H1 (cell line): ENCODE results near the gene JPT1. TPM values are rescaled to one million over a fixed set of nuclear protein-coding genes. Genes with fewer than 3 reads are reported as not detected.

Source experiments
- CTCF ChIA-PET: fragments of 300-600 bp; sonication (Branson Sonifier 250); formaldehyde crosslinking; loops from one replicate; lab custom pipeline; 2021; ENCODE audit not compliant: partially characterized antibody; lab: Charles Lee
- POLR2A ChIA-PET: fragments of 300-600 bp; sonication (Branson Sonifier 250); formaldehyde crosslinking; loops from one replicate; lab custom pipeline; 2021; ENCODE audit warnings: inconsistent platforms; ENCODE audit not compliant: partially characterized antibody; lab: Charles Lee
- DNase-seq, 2 experiments: peaks; one replicate each; pipeline versions ENCODE4 v3.0.0 to v3.0.0-alpha.2; 2010 to 2022; ENCODE audit warnings: low spot score in 2 of 2, low read depth in 1 of 2, mixed read lengths in 1 of 2
- FAIRE-seq: peaks from 2 replicates; lab custom pipeline; 2011; peaks lifted over from hg19 to GRCh38; lab: Jason Lieb, UNC
- H2AFZ ChIP-seq: 2 replicates; pipeline ENCODE4 v1.8.1; 2012; ENCODE audit warnings: low read length, inconsistent platforms
- H2AK5ac ChIP-seq: 2 replicates; pipeline ENCODE4 v1.6.1; 2013; ENCODE audit warnings: low read depth, low read length
- H2BK120ac ChIP-seq: replicated peaks from 2 replicates; pipeline ENCODE3; 2013; ENCODE audit warnings: low read depth, low read length, inconsistent platforms
- H2BK12ac ChIP-seq: 2 replicates; pipeline ENCODE4 v1.6.1; 2013; ENCODE audit warnings: low read depth, low read length
- H2BK15ac ChIP-seq: 2 replicates; pipeline ENCODE4 v1.6.1; 2013; ENCODE audit warnings: low read length
- H2BK20ac ChIP-seq: 2 replicates; pipeline ENCODE4 v1.6.1; 2013; ENCODE audit warnings: low read length
- H2BK5ac ChIP-seq: 2 replicates; pipeline ENCODE4 v1.6.1; 2013; ENCODE audit warnings: low read depth, low read length
- H3K14ac ChIP-seq: 2 replicates; pipeline ENCODE4 v1.6.1; 2013; ENCODE audit warnings: inconsistent platforms; ENCODE audit not compliant: insufficient read length
- H3K18ac ChIP-seq: 2 replicates; pipeline ENCODE4 v1.6.1; 2013; ENCODE audit warnings: low read length; ENCODE audit errors: extremely low read depth
- H3K23ac ChIP-seq: 2 replicates; pipeline ENCODE4 v1.6.1; 2013; ENCODE audit warnings: inconsistent platforms; ENCODE audit not compliant: insufficient read length
- H3K23me2 ChIP-seq: 2 replicates; pipeline ENCODE4 v1.6.1; 2013; ENCODE audit warnings: low read depth, low read length
- H3K27ac ChIP-seq: 2 replicates; pipeline ENCODE4 v1.6.1; 2011; ENCODE audit warnings: low read depth, low read length, inconsistent platforms
- H3K27me3 ChIP-seq, 4 experiments: replicated peaks in 1 of 4; 1 replicate in 1 of 4; 2 replicates in 3 of 4; pipeline versions ENCODE4 v1.6.1 to v1.8.1; 2011 to 2013; ENCODE audit warnings: low read length in 3 of 4, mild to moderate bottlenecking in 3 of 4, inconsistent platforms in 2 of 4, mixed read lengths in 2 of 4, moderate library complexity in 1 of 4; ENCODE audit not compliant: control insufficient read depth in 3 of 4, insufficient read depth in 3 of 4; ENCODE audit errors: extremely low read depth in 1 of 4
- H3K36me3 ChIP-seq, 4 experiments: 2 replicates each; pipeline versions ENCODE4 v1.6.1 to v1.8.1; 2011 to 2013; ENCODE audit warnings: mild to moderate bottlenecking in 4 of 4, low read length in 3 of 4, moderate library complexity in 2 of 4, control low read depth in 1 of 4, inconsistent platforms in 1 of 4; ENCODE audit not compliant: insufficient read depth in 4 of 4, control insufficient read depth in 2 of 4
- H3K4ac ChIP-seq: replicated peaks from 2 replicates; pipeline ENCODE3; 2013; ENCODE audit warnings: low read length, low read depth, mixed read lengths, inconsistent platforms; ENCODE audit not compliant: insufficient read length
- H3K4me1 ChIP-seq, 4 experiments: replicated peaks in 1 of 4; 1 replicate in 1 of 4; 2 replicates in 3 of 4; pipeline versions ENCODE4 v1.6.1 to v1.8.1; 2011 to 2013; ENCODE audit warnings: low read length in 3 of 4, inconsistent platforms in 2 of 4, mixed read lengths in 1 of 4; ENCODE audit not compliant: insufficient read depth in 4 of 4, control insufficient read depth in 3 of 4
- H3K4me2 ChIP-seq, 2 experiments: 2 replicates each; pipeline versions ENCODE4 v1.6.1 to v1.8.1; 2011 to 2013; ENCODE audit warnings: low read depth in 2 of 2, low read length in 2 of 2, control low read depth in 1 of 2, inconsistent platforms in 1 of 2, mild to moderate bottlenecking in 1 of 2; ENCODE audit not compliant: insufficient read depth in 1 of 2
- H3K4me3 ChIP-seq, 4 experiments: fragments of 200-600, 300-600 bp in 1 of 4; sonication (generic), shearing (Covaris generic), sonication (Bioruptor Twin) in 1 of 4; 2 replicates each; pipeline versions ENCODE4 v1.5.1 to v1.8.1; 2011 to 2016; ENCODE audit warnings: low read length in 4 of 4, low read depth in 3 of 4, control low read depth in 2 of 4, inconsistent platforms in 2 of 4, mild to moderate bottlenecking in 2 of 4, mixed read lengths in 1 of 4, moderate library complexity in 1 of 4; ENCODE audit not compliant: insufficient read depth in 2 of 4; ENCODE audit errors: extremely low read depth in 1 of 4
- H3K56ac ChIP-seq: replicated peaks from 2 replicates; pipeline ENCODE3; 2013; ENCODE audit warnings: low read depth, mild to moderate bottlenecking, mixed read lengths, low read length, inconsistent platforms; ENCODE audit not compliant: insufficient read length
- H3K79me1 ChIP-seq: 2 replicates; pipeline ENCODE4 v1.6.1; 2013; ENCODE audit warnings: low read depth, low read length, control low read depth
- H3K79me2 ChIP-seq, 2 experiments: 2 replicates each; pipeline versions ENCODE4 v1.6.1 to v1.8.1; 2012 to 2013; ENCODE audit warnings: low read length in 2 of 2, mild to moderate bottlenecking in 2 of 2, inconsistent platforms in 1 of 2; ENCODE audit not compliant: insufficient read depth in 2 of 2, control insufficient read depth in 1 of 2
- H3K9ac ChIP-seq, 4 experiments: replicated peaks in 1 of 4; 1 replicate in 1 of 4; 2 replicates in 3 of 4; pipeline versions ENCODE4 v1.6.1 to v1.8.1; 2011 to 2013; ENCODE audit warnings: low read depth in 3 of 4, low read length in 3 of 4, control low read depth in 2 of 4, mild to moderate bottlenecking in 2 of 4, moderate library complexity in 2 of 4, inconsistent platforms in 1 of 4; ENCODE audit errors: extremely low read depth in 1 of 4
- H3K9me3 ChIP-seq, 2 experiments: 2 replicates each; pipeline versions ENCODE4 v1.6.1 to v1.8.1; 2012 to 2013; ENCODE audit warnings: mild to moderate bottlenecking in 2 of 2, moderate library complexity in 2 of 2, control low read depth in 1 of 2, inconsistent platforms in 1 of 2, low read depth in 1 of 2, low read length in 1 of 2, mixed read lengths in 1 of 2; ENCODE audit not compliant: insufficient read depth in 2 of 2
- H4K20me1 ChIP-seq, 2 experiments: replicated peaks in 1 of 2; 2 replicates each; pipeline versions ENCODE3 to v1.8.1; 2011 to 2013; ENCODE audit warnings: inconsistent platforms in 2 of 2, low read length in 2 of 2, mild to moderate bottlenecking in 1 of 2; ENCODE audit not compliant: insufficient read depth in 2 of 2, control insufficient read depth in 1 of 2
- H4K5ac ChIP-seq: 2 replicates; pipeline ENCODE4 v1.6.1; 2013; ENCODE audit warnings: low read length, low read depth, mixed read lengths, inconsistent platforms; ENCODE audit not compliant: insufficient read length
- H4K8ac ChIP-seq: 2 replicates; pipeline ENCODE4 v1.8.0; 2013; ENCODE audit warnings: mild to moderate bottlenecking, moderate library complexity, low read length, inconsistent platforms; ENCODE audit not compliant: insufficient read depth; ENCODE audit errors: extremely low read depth
- H4K91ac ChIP-seq: replicated peaks from 2 replicates; pipeline ENCODE3; 2013; ENCODE audit warnings: low read length, mixed read lengths, inconsistent platforms; ENCODE audit not compliant: insufficient read length
- ASH2L ChIP-seq: fragments of 200-600, 300-600 bp; sonication (generic); IDR thresholded peaks from one replicate; pipeline ENCODE4 v1.7.1; 2017; ENCODE audit warnings: low read length
- ATF2 ChIP-seq: IDR thresholded peaks from 2 replicates; pipeline ENCODE4 v1.6.1; 2012; ENCODE audit warnings: low read length, inconsistent platforms
- ATF3 ChIP-seq: IDR thresholded peaks from 2 replicates; pipeline ENCODE4 v1.6.1; 2011; ENCODE audit warnings: low read depth, mild to moderate bottlenecking, low read length; ENCODE audit not compliant: insufficient read depth
- BACH1 ChIP-seq: IDR thresholded peaks from 2 replicates; pipeline ENCODE4 v1.6.1; 2012; ENCODE audit warnings: low read length, improper control_type of control experiment
- EGR1 ChIP-seq: IDR thresholded peaks from 2 replicates; pipeline ENCODE4 v1.6.1; 2011; ENCODE audit warnings: low read depth, low read length, borderline replicate concordance
- EZH2 ChIP-seq: fragments of 200-600 bp; sonication (generic); IDR thresholded peaks from 2 replicates; pipeline ENCODE4 v1.7.1; 2012; ENCODE audit warnings: low read depth, mild to moderate bottlenecking, moderate library complexity, low read length, inconsistent platforms; ENCODE audit not compliant: severe bottlenecking
- GTF2F1 ChIP-seq: IDR thresholded peaks from 2 replicates; pipeline ENCODE4 v1.6.1; 2012; ENCODE audit warnings: low read depth, low read length, improper control_type of control experiment, borderline replicate concordance
- KDM5A ChIP-seq: fragments of 200-600 bp; IDR thresholded peaks from 2 replicates; pipeline ENCODE4 v1.7.1; 2012; ENCODE audit warnings: mild to moderate bottlenecking, low read length, inconsistent platforms, mixed read lengths
- POU5F1 ChIP-seq: IDR thresholded peaks from 2 replicates; pipeline ENCODE4 v1.6.1; 2011; ENCODE audit warnings: low read depth, mild to moderate bottlenecking, low read length, moderate library complexity
- RBBP5 ChIP-seq: IDR thresholded peaks from 2 replicates; pipeline ENCODE4 v1.7.1; 2012; ENCODE audit warnings: low read depth, mild to moderate bottlenecking, inconsistent platforms, low read length, moderate library complexity, borderline replicate concordance
- SIX5 ChIP-seq: IDR thresholded peaks from 2 replicates; pipeline ENCODE4 v1.6.1; 2011; ENCODE audit warnings: mild to moderate bottlenecking, low read depth, low read length
- ZNF274 ChIP-seq: IDR thresholded peaks from 2 replicates; pipeline ENCODE4 v1.7.0; 2012; ENCODE audit warnings: low read length, borderline replicate concordance; ENCODE audit errors: extremely low read depth
- WGBS, 2 experiments: shearing (Covaris generic) in 1 of 2; methylation state at CpG; one replicate each; pipeline versions ENCODE4 v1.1.6 to v1.1.7; 2013 to 2015; ENCODE audit warnings: low lambda C conversion rate in 2 of 2, mixed read lengths in 2 of 2, inconsistent platforms in 1 of 2, low coverage in 1 of 2, missing lambda C conversion rate in 1 of 2; ENCODE audit not compliant: insufficient replicate concordance in 2 of 2, insufficient coverage in 1 of 2, insufficient read length in 1 of 2; ENCODE audit errors: extremely low coverage in 1 of 2, missing lambda C conversion rate in 1 of 2; 5-methylcytosine and 5-hydroxymethylcytosine counted together
- polyA plus RNA-seq, 7 experiments: library from polyadenylated mRNA; depleted of rRNA in 3 of 7; stranded (reverse) in 5 of 7; unstranded in 2 of 7; fragments of >200 nt in 5 of 7; fragments of 200-250 nt in 2 of 7; gene quantifications; 1 replicate in 5 of 7; 2 replicates in 1 of 7; 4 replicates in 1 of 7; pipeline versions ENCODE4 v1.2.1 to v1.2.3, GENCODE V29; 2011 to 2013; ENCODE audit warnings: missing spikeins in 2 of 7, mixed read lengths in 2 of 7
- total RNA-seq: library from RNA; stranded (reverse); fragmentation: NEBNext Ultra II Directional; extraction: Animal tissue kit (Norgen Biotek cat#: 25700); gene quantifications from 2 replicates; pipeline ENCODE4 v1.2.1, GENCODE V29; 2021

Gene JPT1
- total and polyA plus RNA-seq, 2 of the 8 experiments (the other 6 are each of a cell fraction or from before 2014, with no cell fraction given), result 154 to 369 TPM

- no peak for DNase-seq
- no peak overlapping the region for H4K8ac ChIP-seq
- H3K27ac ChIP-seq, result no peak overlapping the region
- no peak overlapping the region for H2BK15ac ChIP-seq
- H3K56ac ChIP-seq, result no peak overlapping the region
- H3K4ac ChIP-seq, result no peak overlapping the region
- POLR2A ChIA-PET, result interaction anchor here (0.7 to 14.7 kb wide), 9 partner anchors 10 to 42 kb away, joined by 3 to 213 read pairs (median 6); partner anchors contain the start of gene JPT1
- H3K9ac ChIP-seq, result no peak overlapping the region
- H2BK20ac ChIP-seq, result no peak overlapping the region
- WGBS, 2 experiments, result 90% methylated on average over 5 of the region's 5 CpGs; no CpG with 5 or more reads in 1 of the 2 experiments
- no peak overlapping the region for H3K4me3 ChIP-seq
- H4K5ac ChIP-seq, result no peak overlapping the region
- no peak overlapping the region for H3K4me2 ChIP-seq
- no peak overlapping the region for H2BK12ac ChIP-seq
- no peak overlapping the region for H3K18ac ChIP-seq
- H3K23ac ChIP-seq, result no peak overlapping the region
- no peaks in the 10 kb centered on the region for H3K27me3 ChIP-seq
- H2BK120ac ChIP-seq, result no peak overlapping the region
- H3K36me3 ChIP-seq, result peaks cover 23 to 86% (median 47%) of the 10 kb centered on the region in 4 experiments
- H3K4me1 ChIP-seq, result peaks cover 0 to 3% (median 0%) of the 10 kb centered on the region in 4 experiments; a peak in 3 of 7 replicates
- no peak overlapping the region for H2BK5ac ChIP-seq
- H3K79me1 ChIP-seq, result no peaks in the 10 kb centered on the region; the same call in 1 of the 2 replicates
- peaks cover 25 to 90% of the 10 kb centered on the region in 2 experiments for H3K79me2 ChIP-seq
- peaks cover 16 to 22% of the 10 kb centered on the region in 2 experiments for H4K20me1 ChIP-seq
- H2AFZ ChIP-seq, result no peak overlapping the region
- no peak overlapping the region for H4K91ac ChIP-seq
- peaks cover 2% of the 10 kb centered on the region; the same call in 1 of the 2 replicates for H3K23me2 ChIP-seq
- FAIRE-seq, result no peak
- H2AK5ac ChIP-seq, result no peak overlapping the region
- H3K9me3 ChIP-seq, result no peaks in the 10 kb centered on the region
- no peak overlapping the region for H3K14ac ChIP-seq
- CTCF ChIA-PET, result interaction anchor here (0.6 to 2.4 kb wide), 10 partner anchors 10 to 222 kb away, joined by 3 to 5 read pairs (median 3); no protein-coding TSS in a partner anchor
- TF ChIP-seq ASH2L (no peak), KDM5A (no peak), EGR1 (no peak), EZH2 (no peak), ATF2 (no peak), GTF2F1 (no peak), ZNF274 (no peak), POU5F1 (no peak), BACH1 (no peak), SIX5 (no peak), RBBP5 (no peak), ATF3 (no peak)
These were observed 22.3 kb upstream of the JPT1 start for GRCh38 chr17:75176625-75177024.
